Caco-2 (cell line): Measurements from ENCODE around the gene TBL1X. TPM values are rescaled to one million over a fixed set of nuclear protein-coding genes. Genes with fewer than 3 reads are reported as not detected.

Source experiments
- BruUV-seq: library from RNA; stranded (reverse); fragments of 400-500 nt; replicated peaks from 2 replicates; lab custom pipeline; 2021; lab: Mats Ljungman, UMichigan
- CTCF ChIA-PET: fragments of 300-600 bp; sonication (Branson Sonifier 250); formaldehyde crosslinking; loops from one replicate; lab custom pipeline; 2022; ENCODE audit warnings: antibody characterized with exemption; lab: Charles Lee
- POLR2A ChIA-PET: fragments of 300-600 bp; sonication (Branson Sonifier 250); formaldehyde crosslinking; loops from one replicate; lab custom pipeline; 2022; ENCODE audit warnings: antibody characterized with exemption; lab: Charles Lee
- DNase-seq, 2 experiments: peaks; one replicate each; pipeline versions ENCODE4 v3.0.0 to v3.0.0-alpha.2; 2020 to 2022
- H3K27me3 ChIP-seq: replicated peaks from 2 replicates; pipeline ENCODE4 v1.6.0; 2011; ENCODE audit warnings: low read length; ENCODE audit not compliant: control insufficient read depth, insufficient read depth
- H3K36me3 ChIP-seq: 2 replicates; pipeline ENCODE4 v1.5.1; 2011; ENCODE audit warnings: low read length; ENCODE audit not compliant: control insufficient read depth, insufficient read depth
- H3K4me1 ChIP-seq: fragments of 250-450 bp; sonication (Bioruptor Pico); 2 replicates; pipeline ENCODE4 v1.5.1; 2020; ENCODE audit warnings: mild to moderate bottlenecking
- H3K4me3 ChIP-seq: 2 replicates; pipeline ENCODE4 v1.5.1; 2011; ENCODE audit warnings: low read depth, mild to moderate bottlenecking, control low read depth, low read length
- H3K9me3 ChIP-seq: fragments of 250-450 bp; sonication (Bioruptor Pico); 2 replicates; pipeline ENCODE4 v1.5.1; 2020; ENCODE audit warnings: mild to moderate bottlenecking, moderate library complexity
- H3K27ac Mint-ChIP-seq: one replicate; pipeline ENCODE4 v1.8.0; 2022; ENCODE audit warnings: mixed read lengths; ENCODE audit not compliant: unreplicated experiment
- H3K27me3 Mint-ChIP-seq: one replicate; pipeline ENCODE4 v1.8.0; 2022; ENCODE audit warnings: mixed read lengths; ENCODE audit not compliant: insufficient read depth, unreplicated experiment
- H3K36me3 Mint-ChIP-seq: one replicate; pipeline ENCODE4 v1.8.0; 2022; ENCODE audit warnings: mild to moderate bottlenecking, mixed read lengths; ENCODE audit not compliant: insufficient read depth, unreplicated experiment
- H3K4me1 Mint-ChIP-seq: one replicate; pipeline ENCODE4 v1.8.0; 2022; ENCODE audit warnings: low read depth, mixed read lengths; ENCODE audit not compliant: unreplicated experiment
- H3K4me3 Mint-ChIP-seq: one replicate; pipeline ENCODE4 v1.8.0; 2022; ENCODE audit warnings: mild to moderate bottlenecking, moderate library complexity, mixed read lengths; ENCODE audit not compliant: unreplicated experiment
- H3K9me3 Mint-ChIP-seq: one replicate; pipeline ENCODE4 v1.8.0; 2022; ENCODE audit warnings: mixed read lengths; ENCODE audit not compliant: unreplicated experiment
- intact Hi-C: fragments of 100-400 bp; cut with micrococcal nuclease; formaldehyde crosslinking; loops from one replicate; pipeline ENCODE4 v1.10.0; 2022; ENCODE audit not compliant: unreplicated experiment
- total RNA-seq: library from RNA; stranded (reverse); gene quantifications from 2 replicates; pipeline ENCODE4 v1.2.3, GENCODE V29; 2022
- TF ChIP-seq, protein P1 (sequence below), 2 experiments: fragments of 200-600 bp in 1 of 2; IDR thresholded peaks; 1 replicate in 1 of 2; 2 replicates in 1 of 2; pipeline versions ENCODE4 v1.5.1 to v1.8.0; 2011 to 2022; ENCODE audit warnings: antibody characterized with exemption in 1 of 2, control low read depth in 1 of 2, inconsistent platforms in 1 of 2, low read depth in 1 of 2, low read length in 1 of 2, mild to moderate bottlenecking in 1 of 2, moderate library complexity in 1 of 2; ENCODE audit not compliant: insufficient read depth in 1 of 2, severe bottlenecking in 1 of 2, unreplicated experiment in 1 of 2

TBL1X gene
- total RNA-seq, 1 experiment from 2014 or later = 84.2 TPM

DNA sequence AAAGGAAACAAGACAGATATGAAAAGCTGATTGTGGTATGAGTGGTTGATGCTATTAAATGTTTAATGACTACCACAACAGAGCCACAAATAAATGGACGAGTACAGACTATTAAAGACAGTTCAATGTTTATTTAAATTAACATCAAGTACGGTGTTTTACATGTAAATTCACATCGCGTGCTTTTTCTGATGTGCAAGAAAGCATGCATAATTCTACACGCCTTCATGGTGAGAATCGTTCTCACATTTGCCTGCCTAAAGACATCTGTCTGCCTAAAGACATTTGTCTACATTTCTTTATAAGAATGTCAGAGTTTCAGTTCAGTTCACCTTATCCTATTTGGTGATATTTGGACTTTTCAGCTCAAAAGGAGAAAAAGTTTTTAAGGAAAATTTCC lies 308.1 kb downstream of the TBL1X start:
- POLR2A ChIA-PET = no interaction called here
- no peaks in the 10 kb centered on the region for H3K4me1 ChIP-seq
- Mint-ChIP-seq H3K4me3 (no peak overlapping the region), H3K36me3 (no peaks in the 10 kb centered on the region), H3K27ac (no peak overlapping the region), H3K27me3 (no peaks in the 10 kb centered on the region), H3K9me3 (no peaks in the 10 kb centered on the region), H3K4me1 (no peaks in the 10 kb centered on the region)
- DNase-seq = no peak
- H3K27me3 ChIP-seq = no peaks in the 10 kb centered on the region
- intact Hi-C loops = no loop called here
- no peaks in the 10 kb centered on the region for H3K36me3 ChIP-seq
- TF ChIP-seq, protein P1, sequence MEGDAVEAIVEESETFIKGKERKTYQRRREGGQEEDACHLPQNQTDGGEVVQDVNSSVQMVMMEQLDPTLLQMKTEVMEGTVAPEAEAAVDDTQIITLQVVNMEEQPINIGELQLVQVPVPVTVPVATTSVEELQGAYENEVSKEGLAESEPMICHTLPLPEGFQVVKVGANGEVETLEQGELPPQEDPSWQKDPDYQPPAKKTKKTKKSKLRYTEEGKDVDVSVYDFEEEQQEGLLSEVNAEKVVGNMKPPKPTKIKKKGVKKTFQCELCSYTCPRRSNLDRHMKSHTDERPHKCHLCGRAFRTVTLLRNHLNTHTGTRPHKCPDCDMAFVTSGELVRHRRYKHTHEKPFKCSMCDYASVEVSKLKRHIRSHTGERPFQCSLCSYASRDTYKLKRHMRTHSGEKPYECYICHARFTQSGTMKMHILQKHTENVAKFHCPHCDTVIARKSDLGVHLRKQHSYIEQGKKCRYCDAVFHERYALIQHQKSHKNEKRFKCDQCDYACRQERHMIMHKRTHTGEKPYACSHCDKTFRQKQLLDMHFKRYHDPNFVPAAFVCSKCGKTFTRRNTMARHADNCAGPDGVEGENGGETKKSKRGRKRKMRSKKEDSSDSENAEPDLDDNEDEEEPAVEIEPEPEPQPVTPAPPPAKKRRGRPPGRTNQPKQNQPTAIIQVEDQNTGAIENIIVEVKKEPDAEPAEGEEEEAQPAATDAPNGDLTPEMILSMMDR (IDR thresholded peaks at IDR 0.05; ENCODE audit: insufficient read depth in 1 of 2, low read depth in 1 of 2, low read length in 1 of 2, severe bottlenecking in 1 of 2, unreplicated experiment in 1 of 2) = no peak
- no TSS peak for BruUV-seq
- H3K9me3 ChIP-seq = no peaks in the 10 kb centered on the region
- H3K4me3 ChIP-seq = no peak overlapping the region
- CTCF ChIA-PET = interaction anchor here (0.7 kb wide), 1 partner anchor 347 kb away, joined by 3 read pairs; no protein-coding TSS in a partner anchor

DNA sequence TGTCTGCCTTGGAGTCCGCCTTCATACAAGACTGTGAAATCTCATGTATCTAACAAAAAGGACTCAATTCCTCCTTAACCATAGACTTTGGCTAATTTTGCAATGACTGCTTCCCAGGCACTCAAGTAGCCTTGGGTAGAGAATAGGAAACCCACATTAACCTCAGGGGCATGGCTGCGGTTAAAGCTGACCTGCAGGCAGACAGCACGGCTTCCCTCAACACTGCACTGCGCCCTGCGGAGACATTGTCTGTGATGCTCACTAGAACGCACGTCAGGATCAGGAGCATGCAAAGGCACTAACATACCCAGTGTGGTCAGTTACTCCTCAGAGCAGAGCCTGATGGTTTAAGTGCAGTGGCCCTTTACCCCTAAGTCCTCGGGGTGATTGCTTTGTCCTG lies 311.1 kb downstream of the TBL1X start:
- TF ChIP-seq, protein P1 (IDR thresholded peaks at IDR 0.05; ENCODE audit: insufficient read depth in 1 of 2, low read depth in 1 of 2, low read length in 1 of 2, severe bottlenecking in 1 of 2, unreplicated experiment in 1 of 2) = no peak
- no TSS peak for BruUV-seq

DNA sequence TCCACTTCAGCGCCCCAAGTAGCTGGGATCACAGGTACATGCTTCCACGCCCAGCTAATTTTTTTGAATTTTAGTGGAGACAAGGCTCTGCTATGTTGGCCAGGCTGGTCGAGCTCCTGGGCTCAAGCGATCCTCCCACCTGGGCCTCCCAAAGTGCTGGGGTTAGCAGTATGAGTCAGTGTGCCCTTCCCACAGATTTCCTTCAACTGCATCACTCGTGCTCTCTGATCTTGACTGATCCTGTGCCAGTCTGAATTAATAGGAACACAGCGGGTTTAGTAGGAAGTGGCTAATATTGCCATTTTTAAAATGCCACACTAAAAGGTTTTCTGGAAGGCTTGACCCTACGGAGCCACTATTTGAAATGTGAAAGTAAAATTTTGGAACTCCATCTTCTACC lies 317.1 kb downstream of the TBL1X start:
- Mint-ChIP-seq H3K4me3 (no peak overlapping the region), H3K36me3 (peaks cover 9% of the 10 kb centered on the region), H3K9me3 (no peaks in the 10 kb centered on the region), H3K27me3 (no peaks in the 10 kb centered on the region), H3K27ac (no peak overlapping the region), H3K4me1 (no peaks in the 10 kb centered on the region)
- Histone ChIP-seq H3K4me3 (no peak overlapping the region), H3K4me1 (no peaks in the 10 kb centered on the region), H3K36me3 (no peaks in the 10 kb centered on the region; the same call in 1 of the 2 replicates), H3K9me3 (no peaks in the 10 kb centered on the region), H3K27me3 (no peaks in the 10 kb centered on the region)
- CTCF ChIA-PET = no interaction called here
- TF ChIP-seq, protein P1 (IDR thresholded peaks at IDR 0.05; ENCODE audit: insufficient read depth in 1 of 2, low read depth in 1 of 2, low read length in 1 of 2, severe bottlenecking in 1 of 2, unreplicated experiment in 1 of 2) = no peak
- intact Hi-C loops = no loop called here
- DNase-seq = no peak
- POLR2A ChIA-PET = no interaction called here
- no TSS peak for BruUV-seq

More for the DNA sequence above, 311.1 kb downstream of the TBL1X start:
- Mint-ChIP-seq H3K36me3 (peaks cover 9% of the 10 kb centered on the region), H3K27ac (no peak overlapping the region), H3K4me3 (no peak overlapping the region), H3K9me3 (no peaks in the 10 kb centered on the region), H3K27me3 (no peaks in the 10 kb centered on the region), H3K4me1 (no peaks in the 10 kb centered on the region)
- DNase-seq = no peak
- Histone ChIP-seq H3K36me3 (no peaks in the 10 kb centered on the region), H3K27me3 (no peaks in the 10 kb centered on the region), H3K9me3 (no peaks in the 10 kb centered on the region), H3K4me1 (no peaks in the 10 kb centered on the region), H3K4me3 (no peak overlapping the region)
- CTCF ChIA-PET = no interaction called here
- POLR2A ChIA-PET = no interaction called here
- intact Hi-C loops = no loop called here
